Measurements from ENCODE around the gene C17orf75.

Gene C17orf75

GRCh38 chr17:32311028-32311536 is 30.9 kb downstream of the C17orf75 start:
- H3K27ac ChIP-seq: no peak overlapping the region
- no peak for DNase-seq (ENCODE audit: low read depth, low spot score)

DNA sequence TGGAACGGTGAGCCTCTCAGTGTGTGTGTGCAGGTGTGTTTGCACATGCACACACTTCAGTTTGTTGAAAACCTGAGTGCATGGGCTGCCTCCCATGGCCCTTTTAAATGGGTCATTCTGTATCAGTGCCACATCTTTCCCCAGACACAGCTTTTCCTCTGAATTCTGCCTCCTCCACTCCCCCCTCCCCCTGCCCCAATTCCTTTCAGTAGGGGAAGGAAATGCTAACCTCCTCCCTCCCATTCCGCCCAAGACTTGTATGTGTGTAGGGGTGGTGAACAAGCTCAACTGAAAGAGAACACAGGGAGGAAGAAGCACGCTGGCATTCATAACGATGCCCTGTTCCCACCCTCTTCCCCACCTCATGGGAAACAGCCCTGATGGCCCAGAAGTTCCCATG is 34.3 kb downstream of the C17orf75 start:
- no peak overlapping the region for H3K27ac ChIP-seq
- no peak for DNase-seq (ENCODE audit: low read depth, low spot score)

DNA sequence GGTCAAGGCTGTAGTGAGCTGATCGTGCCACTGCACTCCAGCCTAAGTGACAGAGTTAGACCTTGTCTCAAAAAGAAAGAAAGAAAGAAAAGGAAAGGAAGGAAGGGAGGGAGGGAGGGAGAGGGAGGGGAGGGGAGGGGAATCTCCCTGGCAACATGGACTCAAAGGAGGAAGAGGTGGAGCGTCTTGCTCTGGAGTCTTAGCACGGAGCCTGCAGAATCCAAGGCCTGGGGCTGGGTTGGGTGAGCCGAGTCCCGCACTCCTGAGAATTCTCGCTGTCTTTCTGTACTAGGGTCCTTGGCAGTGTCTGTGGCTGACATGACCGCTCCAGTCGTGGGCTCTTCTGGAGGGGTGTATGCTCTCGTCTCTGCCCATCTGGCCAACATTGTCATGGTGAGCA is 36.9 kb downstream of the C17orf75 start:
- no peak for DNase-seq (ENCODE audit: low read depth, low spot score)

GRCh38 chr17:32303781-32304288 is 38.1 kb downstream of the C17orf75 start:
- H3K27ac ChIP-seq: no peak overlapping the region
- no peak for DNase-seq (ENCODE audit: low read depth, low spot score)

More for the DNA sequence above, 36.9 kb downstream of the C17orf75 start:
- H3K27ac ChIP-seq: no peak overlapping the region

- no peak overlapping the region for H3K27ac ChIP-seq
- DNase-seq (ENCODE audit: low read depth, low spot score): no peak
Measured at GRCh38 chr17:32302860-32303649, 38.9 kb downstream of the C17orf75 start.

DNA sequence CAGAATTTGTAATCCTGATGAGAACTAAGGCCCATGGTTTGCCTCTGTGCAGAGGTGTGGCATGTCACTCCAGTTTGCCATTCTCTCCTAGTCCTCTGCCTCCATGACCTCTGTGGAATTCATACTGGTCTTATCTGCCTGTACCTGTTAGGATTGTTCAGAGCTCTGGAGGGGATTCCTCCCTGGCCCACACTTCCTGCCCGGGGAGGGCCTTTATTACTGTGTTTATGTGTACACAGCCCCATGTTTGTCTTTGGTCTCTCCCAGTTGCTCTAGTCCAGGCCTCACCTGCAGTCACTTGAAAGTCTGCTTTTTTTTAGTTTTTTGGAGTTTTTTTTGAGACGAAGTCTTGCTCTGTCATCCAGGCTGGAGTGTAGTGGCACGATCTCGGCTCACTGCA is 39.9 kb downstream of the C17orf75 start:
- H3K27ac ChIP-seq: no peak overlapping the region
- no peak for DNase-seq (ENCODE audit: low read depth, low spot score)

- H3K27ac ChIP-seq: no peak overlapping the region
- DNase-seq (ENCODE audit: low read depth, low spot score): no peak
Measured at GRCh38 chr17:32299580-32300164, 42.3 kb downstream of the C17orf75 start.

- DNase-seq (ENCODE audit: low read depth, low spot score): no peak
- no peak overlapping the region for H3K27ac ChIP-seq
Measured at GRCh38 chr17:32298721-32299579, 43.0 kb downstream of the C17orf75 start.

- no peak for DNase-seq (ENCODE audit: low read depth, low spot score)
- H3K27ac ChIP-seq: no peak overlapping the region
Measured at GRCh38 chr17:32298298-32298697, 43.7 kb downstream of the C17orf75 start.

DNA sequence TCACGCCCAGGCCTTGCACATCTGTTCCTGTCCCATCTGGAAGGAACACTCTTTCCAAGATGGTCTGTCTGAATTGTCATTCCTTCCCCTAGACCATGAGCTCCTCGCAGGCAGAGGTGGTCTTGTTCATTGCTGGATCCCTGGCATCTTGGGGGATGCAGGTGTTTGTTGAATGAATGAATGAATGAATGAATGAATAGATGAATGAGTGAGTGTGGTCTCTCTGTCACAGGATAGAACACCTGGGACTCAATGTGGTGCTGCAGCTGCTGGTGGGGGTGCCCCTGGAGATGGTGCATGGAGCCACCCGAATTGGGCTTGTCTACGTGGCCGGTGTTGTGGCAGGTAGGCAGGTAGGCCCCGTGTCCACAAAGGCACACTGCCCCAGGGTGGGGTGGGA is 44.1 kb downstream of the C17orf75 start:
- no peak for DNase-seq (ENCODE audit: low read depth, low spot score)
- no peak overlapping the region for H3K27ac ChIP-seq

- no peak for DNase-seq (ENCODE audit: low read depth, low spot score)
- no peak overlapping the region for H3K27ac ChIP-seq
Measured at GRCh38 chr17:32297424-32297823, 44.5 kb downstream of the C17orf75 start.

DNA sequence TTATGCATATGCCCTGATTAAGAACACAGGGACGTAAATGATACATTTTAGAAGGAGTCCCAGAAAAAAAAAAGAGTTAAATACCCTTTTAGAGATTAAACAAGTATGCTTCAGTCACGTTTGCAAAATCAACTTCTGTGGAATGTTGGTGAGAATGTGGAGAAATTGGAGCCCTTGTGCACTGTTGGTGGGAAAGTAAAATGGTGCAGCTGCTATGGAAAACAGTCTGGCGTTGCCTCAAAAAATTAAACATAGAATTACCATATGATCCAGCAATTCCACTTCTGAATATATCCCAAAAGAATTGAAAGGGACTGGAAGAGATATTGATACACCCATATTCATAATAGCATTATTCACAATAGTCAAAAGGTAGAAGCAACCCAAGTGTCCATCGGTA is 49.9 kb downstream of the C17orf75 start:
- no peak for DNase-seq (ENCODE audit: low read depth, low spot score)
- no peak overlapping the region for H3K27ac ChIP-seq

- no peak for DNase-seq (ENCODE audit: low read depth, low spot score)
- H3K27ac ChIP-seq: no peak overlapping the region
Measured at GRCh38 chr17:32289471-32290070, 52.4 kb downstream of the C17orf75 start.

DNA sequence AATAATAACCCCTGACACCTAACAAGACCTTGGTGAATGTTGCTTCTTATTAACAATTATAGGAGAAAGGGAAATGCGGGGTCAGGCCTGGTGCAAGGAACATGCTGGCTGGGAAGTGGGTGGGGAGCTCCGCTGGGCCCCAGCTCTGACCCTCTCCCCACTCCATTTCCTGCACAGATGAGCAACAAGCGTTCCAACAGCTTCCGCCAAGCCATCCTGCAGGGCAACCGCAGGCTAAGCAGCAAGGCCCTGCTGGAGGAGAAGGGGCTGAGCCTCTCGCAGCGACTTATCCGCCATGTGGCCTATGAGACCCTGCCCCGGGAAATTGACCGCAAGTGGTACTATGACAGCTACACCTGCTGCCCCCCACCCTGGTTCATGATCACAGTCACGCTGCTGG is 53.4 kb downstream of the C17orf75 start:
- DNase-seq (ENCODE audit: low read depth, low spot score): no peak
- H3K27ac ChIP-seq: no peak overlapping the region

- no peak overlapping the region for H3K27ac ChIP-seq
Measured at GRCh38 chr17:32287804-32288511, 54.0 kb downstream of the C17orf75 start.

GRCh38 chr17:32286518-32286900 is 55.5 kb downstream of the C17orf75 start:
- H3K27ac ChIP-seq: no peak overlapping the region
- no peak for DNase-seq (ENCODE audit: low read depth, low spot score)

More at GRCh38 chr17:32287804-32288511, 54.0 kb downstream of the C17orf75 start:
- no peak for DNase-seq (ENCODE audit: low read depth, low spot score)

- H3K27ac ChIP-seq: no peak overlapping the region
- no peak for DNase-seq (ENCODE audit: low read depth, low spot score)
Measured at GRCh38 chr17:32285746-32286517, 56.0 kb downstream of the C17orf75 start.

DNA sequence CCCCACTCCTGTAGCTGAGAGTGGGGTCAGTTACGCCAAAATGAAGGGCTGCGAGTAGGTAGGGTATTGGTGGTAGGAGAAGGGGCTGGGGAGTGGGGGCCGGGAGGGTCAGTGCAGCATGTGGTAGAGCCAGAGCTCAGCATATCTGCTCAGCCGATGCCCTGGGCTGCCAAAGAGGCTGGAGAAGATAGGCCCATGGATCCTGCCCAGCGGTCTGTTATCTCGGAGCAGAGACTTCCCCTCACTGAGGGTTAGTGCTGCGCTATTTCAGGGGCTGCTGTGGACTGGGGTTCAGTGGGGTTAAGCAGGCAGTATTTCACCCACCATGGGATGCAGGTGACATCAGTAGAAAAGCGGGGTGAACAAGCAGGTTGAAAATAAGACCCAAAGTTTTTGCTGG is 56.7 kb downstream of the C17orf75 start:
- no peak overlapping the region for H3K27ac ChIP-seq
- DNase-seq (ENCODE audit: low read depth, low spot score): no peak

DNA sequence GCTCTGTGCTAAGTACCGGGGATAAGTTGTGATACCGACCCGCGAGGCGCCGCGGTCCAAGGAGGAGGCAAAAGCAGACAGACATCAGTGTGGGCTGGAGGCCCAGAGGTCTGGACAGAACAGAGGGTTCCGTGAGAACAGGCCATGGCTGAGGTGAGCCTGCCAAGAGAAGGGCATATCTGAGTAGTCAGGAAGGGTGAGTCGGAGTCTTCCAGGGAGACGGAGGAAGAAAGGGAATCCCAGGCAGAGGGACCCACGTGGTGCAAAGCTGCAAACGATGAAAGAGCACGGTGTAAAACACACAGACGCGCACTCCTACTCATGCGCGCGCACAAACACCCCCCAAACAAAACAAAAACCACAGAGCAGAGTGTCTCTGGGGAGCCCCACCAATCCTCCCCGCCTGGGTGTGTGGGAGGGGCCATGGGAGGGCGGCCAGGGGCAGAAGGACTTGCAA is 58.2 kb downstream of the C17orf75 start:
- H3K27ac ChIP-seq: no peak overlapping the region
- no peak for DNase-seq (ENCODE audit: low read depth, low spot score)

All from epithelial cell of prostate (primary cell).